KMS-11 (cell line): ENCODE results near the gene CCDC158.
A peak's percentile ranks its signal among the peaks of the same experiment; 100 is the strongest.

Experiments used
- H2AFZ ChIP-seq: fragments of 200-600 bp; sonication (generic); 2 replicates; pipeline ENCODE4 v1.6.1; 2016; ENCODE audit warnings: antibody characterized with exemption, mixed run types, low read depth
- H3K27ac ChIP-seq: fragments of 200-600 bp; sonication (generic); 2 replicates; pipeline ENCODE4 v1.6.1; 2016; ENCODE audit warnings: mild to moderate bottlenecking, mixed run types
- H3K27me3 ChIP-seq: fragments of 200-600 bp; sonication (generic); 2 replicates; pipeline ENCODE4 v1.6.1; 2017; ENCODE audit warnings: mild to moderate bottlenecking, low read depth, mixed run types, moderate library complexity; ENCODE audit not compliant: insufficient read depth
- H3K36me3 ChIP-seq: fragments of 200-600 bp; sonication (generic); 2 replicates; pipeline ENCODE4 v1.6.1; 2017; ENCODE audit warnings: mild to moderate bottlenecking, mixed run types; ENCODE audit not compliant: insufficient read depth
- H3K4me1 ChIP-seq: fragments of 200-600 bp; sonication (generic); 2 replicates; pipeline ENCODE4 v1.6.1; 2016; ENCODE audit warnings: mild to moderate bottlenecking, low read depth, mixed run types; ENCODE audit not compliant: poor library complexity, severe bottlenecking
- H3K4me2 ChIP-seq: fragments of 200-600 bp; sonication (generic); 2 replicates; pipeline ENCODE4 v1.7.0; 2016; ENCODE audit warnings: mild to moderate bottlenecking, mixed run types
- H3K4me3 ChIP-seq: fragments of 200-600 bp; sonication (generic); IDR thresholded peaks from 2 replicates; pipeline ENCODE4 v1.6.1; 2017; ENCODE audit warnings: low read depth, low read length, mixed read lengths; ENCODE audit not compliant: insufficient read depth
- H3K79me2 ChIP-seq: fragments of 200-600 bp; sonication (generic); 2 replicates; pipeline ENCODE4 v1.6.1; 2016; ENCODE audit warnings: low read depth, mixed run types; ENCODE audit not compliant: insufficient read depth
- H3K9ac ChIP-seq: fragments of 200-600 bp; sonication (generic); 2 replicates; pipeline ENCODE4 v1.6.1; 2016; ENCODE audit warnings: mild to moderate bottlenecking, mixed run types
- H4K20me1 ChIP-seq: fragments of 200-600 bp; sonication (generic); 2 replicates; pipeline ENCODE4 v1.6.1; 2016; ENCODE audit warnings: mild to moderate bottlenecking, mixed run types; ENCODE audit not compliant: insufficient read depth
- CTCF ChIP-seq: fragments of 200-600 bp; sonication (generic); conservative IDR thresholded peaks from 2 replicates; pipeline ENCODE4 v1.6.1; 2017; ENCODE audit warnings: low read depth, mild to moderate bottlenecking, antibody characterized with exemption, low read length, moderate library complexity, mixed read lengths

CCDC158 gene

GRCh38 chr4:76307660-76308014 is 113.3 kb downstream of the CCDC158 start:
- H3K4me3 ChIP-seq, result peak overlapping the region; percentile 67
- H3K36me3 ChIP-seq, result peaks cover 19% of the 10 kb centered on the region; the same call in 1 of the 2 replicates
- H3K27ac ChIP-seq, result peak overlapping the region; percentile 69
- H3K4me2 ChIP-seq, result peak overlapping the region; percentile 59
- no peak for TF ChIP-seq CTCF
- peaks cover 75% of the 10 kb centered on the region for H3K4me1 ChIP-seq
- H3K9ac ChIP-seq, result peak overlapping the region; percentile 77
- peaks cover 76% of the 10 kb centered on the region for H3K79me2 ChIP-seq
- 0 out of 2 replicates have a peak, but pooled peaks cover 5% of the 10 kb centered on the region for H4K20me1 ChIP-seq
- peak overlapping the region; percentile 61; the same call in 1 of the 2 replicates for H2AFZ ChIP-seq
- no peaks in the 10 kb centered on the region for H3K27me3 ChIP-seq

DNA sequence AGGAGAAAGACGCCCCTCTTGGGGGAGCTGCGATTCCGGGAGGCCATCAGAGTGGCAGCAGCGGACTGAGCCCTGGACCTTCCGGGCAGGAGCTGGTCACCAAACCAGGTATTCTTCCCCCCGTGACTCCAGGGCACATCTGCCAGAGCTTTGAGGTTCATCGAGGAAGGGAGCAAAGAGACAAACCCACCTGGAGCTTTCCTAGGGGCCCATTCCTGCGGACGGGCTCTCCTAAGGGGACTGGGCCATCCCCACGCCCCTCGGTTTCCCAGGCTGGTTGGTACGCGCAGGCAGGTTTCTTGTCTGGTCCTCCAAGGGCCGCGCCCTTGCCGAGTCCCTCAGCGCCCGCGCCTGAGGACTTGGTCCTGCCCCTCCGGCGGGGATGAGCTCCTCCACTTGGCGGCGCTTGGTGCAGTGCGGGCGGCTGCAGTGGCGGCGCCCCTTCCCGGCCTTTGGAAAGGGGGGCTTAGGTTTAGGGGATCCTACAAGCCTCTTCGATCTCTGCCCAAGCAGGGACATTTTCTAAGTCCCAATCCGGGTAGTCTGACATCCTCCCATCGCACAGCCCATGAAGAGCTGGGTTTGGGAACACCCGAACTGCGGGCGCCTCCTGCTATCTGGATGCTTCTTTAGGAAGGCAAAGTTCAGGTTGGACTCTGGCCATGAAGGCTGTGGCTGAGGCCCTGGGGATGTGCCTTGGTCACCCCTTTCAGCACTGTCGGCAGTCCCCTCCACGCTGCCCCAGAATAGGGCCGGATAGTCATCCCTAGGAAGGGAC is 113.9 kb downstream of the CCDC158 start:
- H3K4me1 ChIP-seq, result peaks cover 74% of the 10 kb centered on the region
- peak overlapping the region; percentile 61 for H2AFZ ChIP-seq
- peak overlapping the region; percentile 77 for H3K9ac ChIP-seq
- 0 out of 2 replicates have a peak, but pooled peaks cover 5% of the 10 kb centered on the region for H4K20me1 ChIP-seq
- H3K27me3 ChIP-seq, result no peaks in the 10 kb centered on the region
- H3K79me2 ChIP-seq, result peaks cover 76% of the 10 kb centered on the region
- peaks cover 19% of the 10 kb centered on the region; the same call in 1 of the 2 replicates for H3K36me3 ChIP-seq
- peak; percentile 46 for TF ChIP-seq CTCF
- peak overlapping the region; percentile 59 for H3K4me2 ChIP-seq
- peak overlapping the region; percentile 69 for H3K27ac ChIP-seq
- peak overlapping the region; percentile 67 for H3K4me3 ChIP-seq

- Histone ChIP-seq H4K20me1 (0 out of 2 replicates have a peak, but pooled peaks cover 5% of the 10 kb centered on the region), H2AFZ (peak within 1 kb of the TSS; percentile 61), H3K36me3 (peaks cover 19% of the 10 kb centered on the region; the same call in 1 of the 2 replicates), H3K4me2 (peak within 1 kb of the TSS; percentile 92), H3K27ac (peak within 1 kb of the TSS; percentile 69), H3K27me3 (no peaks in the 10 kb centered on the region), H3K4me1 (peaks cover 72% of the 10 kb centered on the region), H3K79me2 (peaks cover 76% of the 10 kb centered on the region), H3K4me3 (peak within 1 kb of the TSS; percentile 67), H3K9ac (peak within 1 kb of the TSS; percentile 77)
- TF ChIP-seq CTCF, result no peak
Observed at GRCh38 chr4:76305971-76306881, 114.7 kb downstream of the CCDC158 start, which contains the start of gene STBD1. Gene STBD1, plus strand, starts transcription at chr4:76306733. Its CDS starts 37 bp downstream, at chr4:76306770.

- peaks cover 69% of the 10 kb centered on the region for H3K79me2 ChIP-seq
- H3K4me3 ChIP-seq, result peak overlapping the region; percentile 54
- peaks cover 72% of the 10 kb centered on the region for H3K4me1 ChIP-seq
- H4K20me1 ChIP-seq, result 0 out of 2 replicates have a peak, but pooled peaks cover 1% of the 10 kb centered on the region
- H2AFZ ChIP-seq, result peak overlapping the region; percentile 61
- peak overlapping the region; percentile 69 for H3K27ac ChIP-seq
- peaks cover 15% of the 10 kb centered on the region; the same call in 1 of the 2 replicates for H3K36me3 ChIP-seq
- H3K27me3 ChIP-seq, result no peaks in the 10 kb centered on the region
- H3K4me2 ChIP-seq, result peak overlapping the region; percentile 92
- no peak for TF ChIP-seq CTCF
- peak overlapping the region; percentile 77 for H3K9ac ChIP-seq
Observed at GRCh38 chr4:76305033-76305687, 115.8 kb downstream of the CCDC158 start.
